Thyroid gland (tissue), 4 donors: ENCODE results near the gene ABHD12B. TPM values are rescaled to one million over a fixed set of nuclear protein-coding genes. Genes with fewer than 3 reads are reported as not detected.
"Not testable (repeated sequence)": the region's sequence is repeated elsewhere in the genome, so short reads cannot be mapped to it uniquely, and the experiment has no call there.

Experiments
- DNase-seq, 2 donors: peaks; one replicate each; pipeline ENCODE4 v3.0.0-alpha.2; 2019
- H3K27ac ChIP-seq, 3 donors: fragments of 200-600 bp; sonication (generic); 1 replicate in 2 of 3; 2 replicates in 1 of 3; pipeline ENCODE4 v1.5.1; 2016 to 2019; ENCODE audit warnings: mild to moderate bottlenecking in 1 of 3, moderate library complexity in 1 of 3
- H3K27me3 ChIP-seq: fragments of 200-600 bp; sonication (generic); one replicate; pipeline ENCODE4 v1.5.1; 2019
- H3K36me3 ChIP-seq, 2 donors: fragments of 200-600 bp; sonication (generic); one replicate each; pipeline ENCODE4 v1.5.1; 2016 to 2019
- H3K4me1 ChIP-seq, 2 donors: fragments of 200-600 bp; sonication (generic); one replicate each; pipeline ENCODE4 v1.5.1; 2017 to 2019
- H3K4me3 ChIP-seq, 3 donors: fragments of 200-600 bp; sonication (generic); replicated peaks in 1 of 3; 1 replicate in 2 of 3; 2 replicates in 1 of 3; pipeline ENCODE4 v1.5.1; 2016; ENCODE audit warnings: mild to moderate bottlenecking in 1 of 3
- H3K9me3 ChIP-seq: fragments of 200-600 bp; sonication (generic); one replicate; pipeline ENCODE4 v1.5.1; 2017
- POLR2A ChIP-seq, 2 donors: fragments of 450-650 bp; IDR thresholded peaks; one replicate each; pipeline ENCODE4 v1.6.1; 2017; ENCODE audit warnings: antibody characterized with exemption in 2 of 2, mild to moderate bottlenecking in 2 of 2, moderate library complexity in 1 of 2
- WGBS, 2 donors: methylation state at CpG; one replicate each; pipeline ENCODE4 v1.1.5; 2017; 5-methylcytosine and 5-hydroxymethylcytosine counted together
- intact Hi-C: fragments of 100-400 bp; cut with DNase I; formaldehyde crosslinking; loops from one replicate; pipeline ENCODE4 v1.15.1; 2023
- total RNA-seq, 4 donors: library from RNA; depleted of rRNA; stranded (reverse); fragments of >200 nt; gene quantifications; one replicate each; pipeline ENCODE4 v1.2.3, GENCODE V29; 2016
- TF ChIP-seq, protein P1 (sequence below), 6 experiments: fragments of 200-600 bp in 3 of 6; fragments of 450-650 bp in 3 of 6; sonication (generic) in 3 of 6; IDR thresholded peaks; one replicate each; pipeline ENCODE4 v1.5.1; 2016 to 2019; ENCODE audit warnings: antibody characterized with exemption in 6 of 6, mild to moderate bottlenecking in 2 of 6, inconsistent platforms in 1 of 6, moderate library complexity in 1 of 6

ABHD12B gene
- total RNA-seq, 4 donors from 2014 or later = 0.11 TPM; not detected in 3

DNA sequence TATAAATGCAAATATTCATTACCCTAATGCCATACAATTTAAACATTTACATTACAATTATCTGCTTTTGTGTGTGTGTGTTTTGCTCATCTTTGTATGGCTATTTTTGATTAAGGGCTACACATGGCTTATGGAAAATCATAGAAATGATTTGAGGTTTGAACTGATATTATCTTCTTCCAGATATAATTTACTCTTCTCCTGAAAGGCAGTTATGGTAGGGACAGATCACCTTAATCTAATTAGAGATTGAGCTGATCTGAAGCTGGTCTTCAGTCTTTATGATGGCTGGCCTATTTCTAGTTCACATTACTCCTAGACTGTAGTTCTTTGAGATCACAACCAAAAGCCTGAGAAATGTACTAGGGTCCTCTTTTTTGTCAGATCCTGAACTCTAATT is 15.6 kb downstream of the ABHD12B start:
- no peak for DNase-seq

DNA sequence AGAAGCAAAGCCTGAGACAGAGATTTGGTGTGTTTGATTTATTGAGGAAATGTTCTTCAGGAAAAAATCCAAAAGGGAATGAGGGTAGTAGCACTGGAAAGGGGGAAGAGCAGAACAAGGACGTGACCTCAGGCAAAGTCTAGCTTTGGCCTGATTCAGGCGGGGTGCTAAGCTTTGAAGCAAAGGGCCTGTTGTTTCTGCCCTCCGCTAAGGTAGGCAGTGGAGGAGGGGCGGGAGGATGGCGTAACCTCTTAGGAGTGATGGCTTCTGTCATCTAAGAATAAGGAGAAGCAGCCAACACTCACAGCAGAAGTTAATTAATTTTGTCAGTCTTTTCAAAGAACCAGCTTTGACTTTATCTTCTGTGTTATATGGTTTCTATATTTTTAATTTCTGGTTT is 20.4 kb downstream of the ABHD12B start:
- H3K36me3 ChIP-seq = no peaks in the 10 kb centered on the region

More for the DNA sequence above, 15.6 kb downstream of the ABHD12B start:
- Histone ChIP-seq H3K4me1 (no peaks in the 10 kb centered on the region), H3K9me3 (no peaks in the 10 kb centered on the region), H3K4me3 (no peak overlapping the region), H3K36me3 (no peaks in the 10 kb centered on the region), H3K27me3 (no peaks in the 10 kb centered on the region), H3K27ac (no peak overlapping the region)
- intact Hi-C loops = no loop called here
- no peak for TF ChIP-seq POLR2A (IDR thresholded peaks at IDR 0.05)
- TF ChIP-seq, protein P1, sequence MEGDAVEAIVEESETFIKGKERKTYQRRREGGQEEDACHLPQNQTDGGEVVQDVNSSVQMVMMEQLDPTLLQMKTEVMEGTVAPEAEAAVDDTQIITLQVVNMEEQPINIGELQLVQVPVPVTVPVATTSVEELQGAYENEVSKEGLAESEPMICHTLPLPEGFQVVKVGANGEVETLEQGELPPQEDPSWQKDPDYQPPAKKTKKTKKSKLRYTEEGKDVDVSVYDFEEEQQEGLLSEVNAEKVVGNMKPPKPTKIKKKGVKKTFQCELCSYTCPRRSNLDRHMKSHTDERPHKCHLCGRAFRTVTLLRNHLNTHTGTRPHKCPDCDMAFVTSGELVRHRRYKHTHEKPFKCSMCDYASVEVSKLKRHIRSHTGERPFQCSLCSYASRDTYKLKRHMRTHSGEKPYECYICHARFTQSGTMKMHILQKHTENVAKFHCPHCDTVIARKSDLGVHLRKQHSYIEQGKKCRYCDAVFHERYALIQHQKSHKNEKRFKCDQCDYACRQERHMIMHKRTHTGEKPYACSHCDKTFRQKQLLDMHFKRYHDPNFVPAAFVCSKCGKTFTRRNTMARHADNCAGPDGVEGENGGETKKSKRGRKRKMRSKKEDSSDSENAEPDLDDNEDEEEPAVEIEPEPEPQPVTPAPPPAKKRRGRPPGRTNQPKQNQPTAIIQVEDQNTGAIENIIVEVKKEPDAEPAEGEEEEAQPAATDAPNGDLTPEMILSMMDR (IDR thresholded peaks at IDR 0.05) = no peak

GRCh38 chr14:50896421-50896820 is 24.6 kb downstream of the ABHD12B start:
- H3K9me3 ChIP-seq, intact Hi-C loops, H3K27me3 ChIP-seq, H3K27ac ChIP-seq, H3K36me3 ChIP-seq, H3K4me3 ChIP-seq, DNase-seq, H3K4me1 ChIP-seq: not testable (repeated sequence)
- 85 to 93% methylated on average over 7 of the region's 7 CpGs for WGBS, 2 donors

More for the DNA sequence above, 20.4 kb downstream of the ABHD12B start:
- Histone ChIP-seq H3K27me3 (no peaks in the 10 kb centered on the region), H3K4me1 (no peaks in the 10 kb centered on the region), H3K9me3 (no peaks in the 10 kb centered on the region), H3K4me3 (no peak overlapping the region), H3K27ac (no peak overlapping the region)
- TF ChIP-seq, protein P1 (IDR thresholded peaks at IDR 0.05) = no peak
- 73 to 81% methylated on average over 5 of the region's 5 CpGs for WGBS, 2 donors
- intact Hi-C loops = no loop called here
- no peak for DNase-seq

DNA sequence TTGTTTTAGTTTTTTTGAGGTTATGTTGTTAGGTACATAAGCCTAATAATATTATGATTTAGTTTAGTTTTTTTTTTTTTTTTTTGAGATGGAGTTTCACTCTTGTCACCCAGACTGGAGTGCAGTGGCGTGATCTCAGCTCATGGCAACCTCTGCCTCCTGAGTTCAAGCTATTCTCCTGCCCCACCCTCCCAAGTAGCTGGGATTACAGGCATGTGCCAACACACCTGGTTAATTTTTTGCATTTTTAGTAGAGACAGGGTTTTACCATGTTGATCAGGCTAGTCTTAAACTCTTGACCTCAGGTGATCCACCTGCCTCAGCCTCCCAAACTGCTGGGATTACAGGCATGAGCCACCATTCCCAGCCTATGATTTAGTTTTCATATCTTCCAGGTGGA is 25.2 kb downstream of the ABHD12B start:
- H3K4me1 ChIP-seq, H3K36me3 ChIP-seq, H3K27me3 ChIP-seq, H3K27ac ChIP-seq, intact Hi-C loops, H3K4me3 ChIP-seq, H3K9me3 ChIP-seq, DNase-seq: not testable (repeated sequence)
- WGBS, 2 donors = 97 to 100% methylated on average over 1 of the region's 1 CpG

DNA sequence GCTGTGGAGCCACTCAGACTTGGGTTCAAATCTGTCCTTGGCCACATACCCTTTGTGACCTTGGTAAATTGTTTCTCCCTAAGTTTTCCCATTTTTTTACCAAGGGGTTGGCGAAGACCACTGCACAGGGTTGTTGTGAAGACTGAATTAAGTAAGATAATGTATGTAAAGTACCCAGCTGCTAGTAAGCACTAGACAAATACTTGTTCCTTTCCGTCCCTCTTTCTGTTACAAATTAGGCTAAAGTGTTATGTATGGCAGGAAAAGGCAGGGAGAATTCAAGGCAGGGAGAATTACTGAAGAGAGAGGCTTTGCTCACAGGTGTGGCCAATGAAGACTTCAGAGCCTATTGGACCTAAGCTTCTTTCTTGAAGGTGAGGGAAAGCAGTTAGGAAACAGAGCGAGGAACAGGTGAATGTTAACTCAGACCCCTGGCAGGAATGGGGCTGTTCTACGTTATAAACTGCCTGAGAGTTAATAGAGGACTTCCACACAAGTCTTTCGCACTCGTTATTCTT is 25.9 kb downstream of the ABHD12B start:
- TF ChIP-seq, protein P1 (IDR thresholded peaks at IDR 0.05) = no peak
- TF ChIP-seq POLR2A (IDR thresholded peaks at IDR 0.05) = no peak
- intact Hi-C loops = no loop called here
- no peak overlapping the region for H3K4me3 ChIP-seq
- H3K36me3 ChIP-seq = no peaks in the 10 kb centered on the region
- no peak overlapping the region for H3K27ac ChIP-seq
- no peaks in the 10 kb centered on the region for H3K9me3 ChIP-seq
- H3K27me3 ChIP-seq = no peaks in the 10 kb centered on the region
- WGBS, 2 donors = 94 to 96% methylated on average over 6 of the region's 6 CpGs
- no peaks in the 10 kb centered on the region for H3K4me1 ChIP-seq
- no peak for DNase-seq

DNA sequence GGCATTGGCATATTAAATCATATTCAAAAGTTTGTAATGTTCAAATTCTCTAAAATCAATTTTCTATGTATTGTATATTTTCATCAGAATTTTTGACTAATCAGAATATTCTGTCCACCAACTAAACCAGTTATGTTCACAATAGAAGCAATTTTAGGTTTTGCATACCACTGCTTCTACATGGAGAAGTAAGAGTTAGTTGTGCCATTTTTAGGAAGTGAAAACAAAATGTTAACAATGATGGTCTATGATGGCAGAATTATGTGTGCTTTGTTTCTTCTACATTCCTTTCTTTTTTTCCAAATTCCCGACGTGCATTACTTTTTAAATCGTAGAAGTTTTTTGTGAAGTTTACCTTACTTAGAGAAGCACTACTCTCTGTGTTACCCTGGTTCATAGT is 29.5 kb downstream of the ABHD12B start:
- Histone ChIP-seq H3K4me3 (no peak overlapping the region), H3K9me3 (no peaks in the 10 kb centered on the region), H3K36me3 (peaks cover 0 to 3% of the 10 kb centered on the region in 2 donors), H3K4me1 (no peaks in the 10 kb centered on the region), H3K27ac (no peak overlapping the region), H3K27me3 (no peaks in the 10 kb centered on the region)
- WGBS, 2 donors = 85 to 90% methylated on average over 3 of the region's 3 CpGs
- TF ChIP-seq, protein P1 (IDR thresholded peaks at IDR 0.05) = no peak
- TF ChIP-seq POLR2A (IDR thresholded peaks at IDR 0.05) = no peak
- intact Hi-C loops = no loop called here
- no peak for DNase-seq
